NCI-H526 treated with DMSO at 0.1 percent for 48 hours (cell line): ENCODE results near the gene AQP9.
"Not testable (repeated sequence)": the region's sequence is repeated elsewhere in the genome, so short reads cannot be mapped to it uniquely, and the experiment has no call there.

Experiments
- DNase-seq: peaks from one replicate; lab custom pipeline; 2025; lab: John Stamatoyannopoulos, UW

AQP9 gene

GRCh38 chr15:58138106-58138505 lies at the start of gene AQP9:
TSS of gene AQP9 (plus strand) at chr15:58138381. CDS start at chr15:58138566, 185 bp downstream.
- no peak for DNase-seq

- no peak for DNase-seq
These were observed 42.8 kb upstream of the AQP9 start for GRCh38 chr15:58095415-58095814.

GRCh38 chr15:58096529-58097084 lies 41.6 kb upstream of the AQP9 start:
- DNase-seq: no peak

- no peak for DNase-seq
These were observed 34.7 kb upstream of the AQP9 start for GRCh38 chr15:58103482-58103881.

GRCh38 chr15:58108117-58108516 lies 30.1 kb upstream of the AQP9 start:
- no peak for DNase-seq

- no peak for DNase-seq
These were observed 28.8 kb upstream of the AQP9 start for GRCh38 chr15:58109419-58109818.

GRCh38 chr15:58110999-58111717 lies 27.0 kb upstream of the AQP9 start:
- DNase-seq: no peak

- DNase-seq: no peak
These were observed 26.5 kb upstream of the AQP9 start for GRCh38 chr15:58111718-58112104.

- DNase-seq: not testable (repeated sequence)
These were observed 24.8 kb upstream of the AQP9 start for GRCh38 chr15:58113358-58113757.

- no peak for DNase-seq
These were observed 23.8 kb upstream of the AQP9 start for GRCh38 chr15:58114388-58114787.

- DNase-seq: no peak
These were observed 23.4 kb upstream of the AQP9 start for GRCh38 chr15:58114812-58115211.

- DNase-seq: no peak
These were observed 22.5 kb upstream of the AQP9 start for GRCh38 chr15:58115692-58116091.

- no peak for DNase-seq
These were observed 20.6 kb upstream of the AQP9 start for GRCh38 chr15:58117619-58118018.

GRCh38 chr15:58118272-58118671 lies 19.9 kb upstream of the AQP9 start:
- no peak for DNase-seq

GRCh38 chr15:58119016-58119415 lies 19.2 kb upstream of the AQP9 start:
- DNase-seq: no peak

GRCh38 chr15:58124585-58124984 lies 13.6 kb upstream of the AQP9 start:
- no peak for DNase-seq

GRCh38 chr15:58125333-58125732 lies 12.8 kb upstream of the AQP9 start:
- DNase-seq: no peak

GRCh38 chr15:58134886-58135285 lies 3.3 kb upstream of the AQP9 start:
- DNase-seq: no peak

GRCh38 chr15:58135511-58136174 lies 2.5 kb upstream of the AQP9 start:
- no peak for DNase-seq

- no peak for DNase-seq
These were observed 1.4 kb upstream of the AQP9 start for GRCh38 chr15:58136731-58137130.

- no peak for DNase-seq
These were observed 495 bp upstream of the AQP9 start for GRCh38 chr15:58137686-58138085.

- no peak for DNase-seq
These were observed 1.3 kb downstream of the AQP9 start for GRCh38 chr15:58139276-58139988.

GRCh38 chr15:58139989-58140522 lies 1.9 kb downstream of the AQP9 start:
- DNase-seq: no peak
